HUES6 (cell line): ENCODE data around the gene ACTL6B.

Experiments used
- H3K27ac ChIP-seq: 2 replicates; pipeline ENCODE4 v1.7.0; 2013; ENCODE audit warnings: low read depth, mild to moderate bottlenecking, low read length, inconsistent platforms
- H3K27me3 ChIP-seq: 2 replicates; pipeline ENCODE4 v1.6.1; 2013; ENCODE audit warnings: low read length; ENCODE audit not compliant: control insufficient read depth, insufficient read depth
- H3K36me3 ChIP-seq: 2 replicates; pipeline ENCODE4 v1.6.1; 2013; ENCODE audit warnings: low read length; ENCODE audit not compliant: control insufficient read depth, insufficient read depth
- H3K4me1 ChIP-seq: 2 replicates; pipeline ENCODE4 v1.6.1; 2013; ENCODE audit warnings: low read length; ENCODE audit not compliant: control insufficient read depth, insufficient read depth
- H3K4me3 ChIP-seq: 2 replicates; pipeline ENCODE4 v1.5.1; 2013; ENCODE audit warnings: low read depth, low read length
- H3K9ac ChIP-seq: one replicate; pipeline ENCODE4 v1.6.1; 2013; ENCODE audit warnings: mild to moderate bottlenecking, low read length
- H3K9me3 ChIP-seq: 2 replicates; pipeline ENCODE4 v1.6.1; 2013; ENCODE audit warnings: low read depth, low read length; ENCODE audit not compliant: control insufficient read depth, insufficient read depth

ACTL6B gene

GRCh38 chr7:100604976-100605911 is 51.0 kb downstream of the ACTL6B start:
- H3K27me3 ChIP-seq: peaks cover 14% of the 10 kb centered on the region
- peak overlapping the region; percentile 83 for H3K4me3 ChIP-seq
- H3K9ac ChIP-seq: no peak overlapping the region
- H3K36me3 ChIP-seq: peaks cover 11% of the 10 kb centered on the region
- no peaks in the 10 kb centered on the region for H3K9me3 ChIP-seq
- no peak overlapping the region for H3K27ac ChIP-seq
- H3K4me1 ChIP-seq: peaks cover 27% of the 10 kb centered on the region

GRCh38 chr7:100604028-100604975 is 51.9 kb downstream of the ACTL6B start:
- Histone ChIP-seq H3K27ac (peak overlapping the region; percentile 78; the same call in 1 of the 2 replicates), H3K9me3 (no peaks in the 10 kb centered on the region), H3K9ac (peak overlapping the region; percentile 61), H3K4me1 (peaks cover 27% of the 10 kb centered on the region), H3K4me3 (peak overlapping the region; percentile 83), H3K36me3 (peaks cover 11% of the 10 kb centered on the region), H3K27me3 (peaks cover 14% of the 10 kb centered on the region)

GRCh38 chr7:100603726-100604027 is 52.6 kb downstream of the ACTL6B start:
- H3K36me3 ChIP-seq: peaks cover 11% of the 10 kb centered on the region
- peaks cover 14% of the 10 kb centered on the region for H3K27me3 ChIP-seq
- peaks cover 27% of the 10 kb centered on the region for H3K4me1 ChIP-seq
- H3K9me3 ChIP-seq: no peaks in the 10 kb centered on the region
- peak overlapping the region; percentile 78; the same call in 1 of the 2 replicates for H3K27ac ChIP-seq
- H3K9ac ChIP-seq: peak overlapping the region; percentile 61
- peak overlapping the region; percentile 83 for H3K4me3 ChIP-seq

GRCh38 chr7:100602889-100603725 is 53.1 kb downstream of the ACTL6B start:
- H3K27me3 ChIP-seq: peaks cover 14% of the 10 kb centered on the region
- peak overlapping the region; percentile 78; the same call in 1 of the 2 replicates for H3K27ac ChIP-seq
- H3K36me3 ChIP-seq: peaks cover 13% of the 10 kb centered on the region
- peaks cover 27% of the 10 kb centered on the region for H3K4me1 ChIP-seq
- H3K4me3 ChIP-seq: peak overlapping the region; percentile 83
- peak overlapping the region; percentile 61 for H3K9ac ChIP-seq
- H3K9me3 ChIP-seq: no peaks in the 10 kb centered on the region

- H3K4me1 ChIP-seq: peaks cover 22% of the 10 kb centered on the region
- peaks cover 13% of the 10 kb centered on the region for H3K36me3 ChIP-seq
- no peaks in the 10 kb centered on the region for H3K9me3 ChIP-seq
- no peak overlapping the region for H3K4me3 ChIP-seq
- H3K9ac ChIP-seq: no peak overlapping the region
- H3K27me3 ChIP-seq: peaks cover 7% of the 10 kb centered on the region
- no peak overlapping the region for H3K27ac ChIP-seq
Observed at GRCh38 chr7:100600730-100601038, 55.6 kb downstream of the ACTL6B start.

- H3K4me3 ChIP-seq: no peak overlapping the region
- H3K4me1 ChIP-seq: peaks cover 22% of the 10 kb centered on the region
- H3K9me3 ChIP-seq: no peaks in the 10 kb centered on the region
- H3K9ac ChIP-seq: no peak overlapping the region
- peaks cover 13% of the 10 kb centered on the region for H3K36me3 ChIP-seq
- H3K27me3 ChIP-seq: peaks cover 1% of the 10 kb centered on the region
- H3K27ac ChIP-seq: no peak overlapping the region
Observed at GRCh38 chr7:100599911-100600729, 56.1 kb downstream of the ACTL6B start.

- Histone ChIP-seq H3K27ac (no peak overlapping the region), H3K9ac (no peak overlapping the region), H3K4me3 (no peak overlapping the region), H3K36me3 (peaks cover 13% of the 10 kb centered on the region), H3K4me1 (peaks cover 16% of the 10 kb centered on the region), H3K9me3 (no peaks in the 10 kb centered on the region), H3K27me3 (no peaks in the 10 kb centered on the region)
Observed at GRCh38 chr7:100598425-100598824, 57.8 kb downstream of the ACTL6B start.

- Histone ChIP-seq H3K27ac (no peak overlapping the region), H3K9me3 (no peaks in the 10 kb centered on the region), H3K4me1 (peaks cover 5% of the 10 kb centered on the region; the same call in 1 of the 2 replicates), H3K4me3 (no peak overlapping the region), H3K36me3 (peaks cover 13% of the 10 kb centered on the region), H3K27me3 (no peaks in the 10 kb centered on the region), H3K9ac (no peak overlapping the region)
Observed at GRCh38 chr7:100595188-100595587, 61.1 kb downstream of the ACTL6B start.
